Tibial artery (tissue), 4 donors: ENCODE results near the gene PURB.
"Not testable (repeated sequence)": the region's sequence is repeated elsewhere in the genome, so short reads cannot be mapped to it uniquely, and the experiment has no call there.

Source experiments
- DNase-seq, 2 donors: peaks; one replicate each; pipeline ENCODE4 v3.0.0-alpha.2; 2019
- H3K27ac ChIP-seq, 2 donors: fragments of 200-600 bp; sonication (generic) in 1 of 2; 1 replicate in 1 of 2; 2 replicates in 1 of 2; pipeline ENCODE4 v1.5.1; 2018 to 2019; ENCODE audit warnings: mild to moderate bottlenecking in 1 of 2
- H3K27me3 ChIP-seq, 2 donors: fragments of 200-600 bp; sonication (generic) in 1 of 2; one replicate each; pipeline versions ENCODE4 v1.5.1 to v1.6.0; 2016 to 2019
- H3K36me3 ChIP-seq, 3 donors: fragments of 200-600 bp; sonication (generic) in 2 of 3; one replicate each; pipeline ENCODE4 v1.5.1; 2016 to 2019; ENCODE audit warnings: mild to moderate bottlenecking in 2 of 3
- H3K4me1 ChIP-seq, 4 donors: fragments of 200-600 bp; sonication (generic) in 2 of 4; 1 replicate in 3 of 4; 2 replicates in 1 of 4; pipeline ENCODE4 v1.5.1; 2016 to 2019
- H3K4me3 ChIP-seq, 2 donors: fragments of 200-600 bp; sonication (generic) in 1 of 2; 1 replicate in 1 of 2; 2 replicates in 1 of 2; pipeline ENCODE4 v1.5.1; 2018 to 2019; ENCODE audit warnings: mild to moderate bottlenecking in 2 of 2
- H3K9me3 ChIP-seq, 3 donors: fragments of 200-600 bp; sonication (generic) in 1 of 3; one replicate each; pipeline ENCODE4 v1.5.1; 2016 to 2019
- CTCF ChIP-seq, 2 experiments: fragments of 200-600 bp in 1 of 2; fragments of 450-650 bp in 1 of 2; IDR thresholded peaks; one replicate each; pipeline ENCODE4 v1.5.1; 2017 to 2019; ENCODE audit warnings: antibody characterized with exemption in 2 of 2, mild to moderate bottlenecking in 1 of 2, moderate library complexity in 1 of 2
- intact Hi-C: fragments of 100-400 bp; cut with DNase I; formaldehyde crosslinking; loops from one replicate; pipeline ENCODE4 v1.15.0; 2023; ENCODE audit warnings: low total_unique reads

The PURB gene

GRCh38 chr7:44885394-44886317 is at the start of gene PURB:
Gene PURB, minus strand, starts transcription at chr7:44885530. Its CDS starts 182 bp downstream, at chr7:44885348.
- peak; percentile 93 to 96 for DNase-seq
- peaks cover 0 to 48% (median 39%) of the 10 kb centered on the region in 4 donors for H3K4me1 ChIP-seq
- H3K4me3 ChIP-seq = peak within 1 kb of the TSS; percentile 79 to 98
- H3K36me3 ChIP-seq = peaks cover 0 to 3% (median 0%) of the 10 kb centered on the region in 3 donors
- peak within 1 kb of the TSS; percentile 97 for H3K27ac ChIP-seq
- H3K27me3 ChIP-seq = no peaks in the 10 kb centered on the region
- no peak for TF ChIP-seq CTCF (IDR thresholded peaks at IDR 0.05)
- intact Hi-C loops = loop anchor here (5.0 to 10.0 kb wide), 2 partner anchors 38 to 119 kb away; partner anchors contain the start of genes CCM2 and H2AZ2
- no peaks in the 10 kb centered on the region for H3K9me3 ChIP-seq

GRCh38 chr7:44935016-44935415 is 49.7 kb upstream of the PURB start:
- H3K4me3 ChIP-seq = no peak overlapping the region
- peaks cover 0 to 5% of the 10 kb centered on the region in 2 donors for H3K27me3 ChIP-seq
- intact Hi-C loops = no loop called here
- no peak for TF ChIP-seq CTCF (IDR thresholded peaks at IDR 0.05)
- H3K4me1 ChIP-seq = no peaks in the 10 kb centered on the region
- no peaks in the 10 kb centered on the region for H3K36me3 ChIP-seq
- H3K27ac ChIP-seq = no peak overlapping the region
- H3K9me3 ChIP-seq = no peaks in the 10 kb centered on the region
- DNase-seq = no peak

- H3K27ac ChIP-seq, DNase-seq, H3K9me3 ChIP-seq, H3K4me3 ChIP-seq, H3K36me3 ChIP-seq, H3K4me1 ChIP-seq, H3K27me3 ChIP-seq, intact Hi-C loops: not testable (repeated sequence)
Observed at GRCh38 chr7:44934510-44934909, 49.2 kb upstream of the PURB start.

GRCh38 chr7:44930921-44931320 is 45.6 kb upstream of the PURB start:
- no peak for DNase-seq
- no peak overlapping the region for H3K27ac ChIP-seq
- H3K4me3 ChIP-seq = no peak overlapping the region
- no peaks in the 10 kb centered on the region for H3K4me1 ChIP-seq
- H3K9me3 ChIP-seq = no peaks in the 10 kb centered on the region
- no peak for TF ChIP-seq CTCF (IDR thresholded peaks at IDR 0.05)
- no peaks in the 10 kb centered on the region for H3K36me3 ChIP-seq
- no peaks in the 10 kb centered on the region for H3K27me3 ChIP-seq
- intact Hi-C loops = no loop called here

GRCh38 chr7:44922351-44922694 is 37.0 kb upstream of the PURB start:
- Histone ChIP-seq H3K36me3 (no peaks in the 10 kb centered on the region), H3K27ac (no peak overlapping the region), H3K4me3 (no peak overlapping the region), H3K4me1 (peaks cover 0 to 5% (median 2%) of the 10 kb centered on the region in 4 donors), H3K9me3 (no peaks in the 10 kb centered on the region), H3K27me3 (no peaks in the 10 kb centered on the region)
- no peak for DNase-seq
- no peak for TF ChIP-seq CTCF (IDR thresholded peaks at IDR 0.05)
- intact Hi-C loops = loop anchor here (5.0 kb wide), 1 partner anchor 335 kb away; no protein-coding TSS in a partner anchor
